Measurements from ENCODE around the gene SDHB.

The SDHB gene

GRCh38 chr1:17043676-17044075 lies 10.2 kb downstream of the SDHB start:
- no peak for DNase-seq

DNA sequence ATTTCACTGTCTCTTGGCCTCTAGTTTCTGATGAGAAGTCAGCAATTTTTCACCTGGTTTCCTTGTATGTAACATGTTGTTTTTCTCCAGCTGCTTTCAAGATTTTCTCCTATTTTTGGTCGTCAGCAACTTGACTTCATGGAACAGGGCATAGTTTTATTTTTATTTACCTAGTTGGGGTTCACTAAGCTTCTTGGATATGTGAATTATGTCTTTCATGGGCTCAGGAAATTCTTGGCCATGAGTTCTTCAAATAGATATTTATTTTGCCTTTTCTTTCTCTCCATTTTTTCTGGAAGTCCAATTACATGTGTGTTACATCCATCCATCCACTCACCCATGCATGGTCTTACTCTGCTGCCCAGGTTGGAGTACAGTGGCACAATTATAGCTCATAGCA lies 13.7 kb downstream of the SDHB start:
- DNase-seq, result no peak

GRCh38 chr1:17039522-17039921 lies 14.3 kb downstream of the SDHB start:
- no peak for DNase-seq

- no peak for DNase-seq
Measured at GRCh38 chr1:17033481-17033880, 20.4 kb downstream of the SDHB start.

DNA sequence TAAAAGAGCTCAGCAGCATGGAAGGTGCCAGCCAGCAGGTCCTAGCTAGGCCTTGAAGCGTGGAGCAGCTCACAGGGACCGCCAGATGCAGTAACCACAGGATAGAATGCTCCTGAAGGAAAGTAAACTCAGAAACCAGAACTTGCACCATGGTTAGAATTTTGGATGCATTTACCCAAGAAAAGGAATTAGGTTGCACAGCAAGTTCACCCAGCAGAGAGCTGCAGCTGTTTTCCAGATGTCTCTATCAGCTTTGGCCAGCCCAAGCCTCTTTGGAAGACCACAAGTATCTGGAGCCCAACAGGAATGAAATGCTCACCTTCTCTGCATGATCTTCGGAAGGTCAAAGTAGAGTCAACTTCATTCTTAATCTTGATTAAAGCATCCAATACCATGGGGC lies 21.1 kb downstream of the SDHB start:
- no peak for DNase-seq

- no peak for DNase-seq
Measured at GRCh38 chr1:17031436-17031835, 22.4 kb downstream of the SDHB start.

DNA sequence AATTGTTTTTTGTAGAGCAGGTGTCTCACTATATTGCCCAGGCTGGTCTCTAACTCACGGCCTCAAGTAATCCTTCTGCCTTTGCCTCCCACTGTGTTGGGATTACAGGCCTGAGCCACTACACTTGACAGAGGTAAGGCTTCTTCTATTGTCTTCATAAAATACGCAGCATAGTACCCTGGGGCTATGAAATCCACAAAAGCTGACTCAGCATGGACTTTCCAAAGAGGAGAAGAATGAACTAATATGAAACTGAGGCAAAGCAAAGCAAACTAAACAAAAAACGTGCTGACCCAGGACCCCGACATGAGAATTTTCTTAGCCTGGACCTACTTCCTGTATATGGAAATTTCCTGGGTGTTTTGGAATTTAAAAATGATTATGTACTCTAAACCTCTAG lies 23.6 kb downstream of the SDHB start:
- DNase-seq, result no peak

GRCh38 chr1:17028662-17029188 lies 25.1 kb downstream of the SDHB start:
- no peak for DNase-seq

- no peak for DNase-seq
Measured at GRCh38 chr1:17027900-17028299, 25.9 kb downstream of the SDHB start.

DNA sequence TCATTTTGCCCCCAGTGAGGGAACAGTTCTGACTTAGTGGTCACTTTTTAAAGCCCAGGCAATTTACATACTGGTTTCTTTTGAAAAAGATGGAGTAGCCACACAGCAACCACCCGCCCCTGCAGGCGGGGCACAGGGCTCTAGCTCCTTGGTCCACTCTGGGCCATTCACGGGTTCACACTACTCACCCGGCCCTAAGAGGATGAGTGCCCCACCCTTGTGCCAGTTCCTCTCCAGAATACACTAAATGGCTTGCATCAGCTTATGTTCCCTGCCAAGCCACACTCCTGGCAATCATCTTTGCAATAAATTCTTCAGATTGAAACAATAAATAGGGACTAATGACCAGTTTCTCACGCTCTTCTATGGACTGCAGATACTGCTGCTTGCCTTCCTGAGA lies 26.4 kb downstream of the SDHB start:
- DNase-seq, result no peak

DNA sequence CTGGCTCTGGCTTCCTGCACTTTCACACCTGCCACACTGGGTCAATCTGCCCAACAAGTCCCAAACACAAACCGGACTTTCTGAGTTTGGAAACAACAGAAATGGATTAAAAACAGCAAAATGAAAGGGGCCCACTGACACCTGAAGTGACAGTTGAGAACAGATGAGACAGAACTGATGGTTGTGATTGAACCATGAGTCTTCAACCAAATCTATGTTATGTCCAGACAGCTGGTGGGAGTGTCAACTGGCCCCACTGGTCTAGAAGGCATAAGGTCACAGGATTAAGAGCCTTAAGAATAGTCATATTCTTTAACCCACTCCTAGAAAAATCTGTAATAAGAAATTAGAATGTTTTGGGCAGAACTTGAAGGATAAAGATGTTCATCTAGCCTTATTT lies 29.1 kb downstream of the SDHB start:
- no peak for DNase-seq

DNA sequence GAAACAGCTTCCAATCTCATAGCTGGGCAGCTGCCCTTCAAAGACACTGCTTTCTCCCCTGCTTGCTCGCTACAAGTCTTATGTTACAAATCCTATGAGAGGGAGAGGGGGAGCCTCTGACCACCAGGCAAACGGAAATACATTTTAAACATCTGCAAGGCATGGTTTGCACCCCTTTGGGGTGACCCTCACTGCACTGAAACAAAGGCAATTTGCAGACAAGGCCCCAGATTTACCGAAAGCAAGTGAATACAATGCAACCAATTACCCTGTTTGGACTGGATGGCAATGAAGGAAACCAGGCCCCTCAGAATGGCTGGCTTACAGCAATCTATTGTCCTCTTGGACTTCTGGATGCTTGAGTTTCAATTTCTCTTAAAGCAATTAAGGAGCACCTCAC lies 30.3 kb downstream of the SDHB start:
- DNase-seq, result no peak

GRCh38 chr1:17023102-17023501 lies 30.7 kb downstream of the SDHB start:
- no peak for DNase-seq

DNA sequence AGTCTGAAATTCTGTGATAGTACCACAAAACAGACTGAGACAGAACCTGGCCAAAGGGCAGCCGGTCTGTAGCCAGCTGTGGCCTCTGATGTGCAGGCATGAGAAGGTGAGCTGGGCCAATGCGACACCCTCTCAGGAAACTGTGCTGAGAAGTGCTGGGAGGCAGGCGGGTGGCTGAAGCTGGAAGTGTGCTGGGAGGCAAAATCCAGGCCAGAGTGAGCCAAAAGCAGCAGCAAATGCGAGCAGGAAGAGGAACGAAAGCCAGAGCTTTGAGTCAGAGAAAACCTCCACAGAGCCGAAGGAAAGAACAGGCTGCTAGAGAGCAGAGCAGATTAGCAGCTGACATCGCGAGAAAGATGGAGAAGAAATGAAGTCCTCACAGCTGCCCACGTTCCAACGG lies 31.9 kb downstream of the SDHB start:
- DNase-seq, result no peak

DNA sequence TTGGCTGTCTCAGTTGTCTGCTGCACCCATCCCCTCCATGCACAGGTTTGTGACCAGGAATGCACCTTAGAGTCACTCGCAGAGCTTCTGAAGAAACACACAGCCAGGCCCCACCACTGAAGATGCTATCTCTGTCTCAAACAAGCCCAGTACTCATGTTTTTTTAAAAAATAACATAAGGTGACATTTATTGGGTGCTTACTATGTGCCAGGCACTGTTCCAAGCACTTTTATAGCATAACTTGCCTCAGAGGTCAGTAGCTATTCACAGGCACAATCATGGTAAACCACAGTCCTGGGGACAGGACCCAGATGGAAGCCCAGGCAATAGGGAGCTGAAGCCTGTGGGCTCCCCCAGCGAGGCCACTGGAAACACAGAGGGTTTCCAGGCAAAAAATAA lies 33.3 kb downstream of the SDHB start:
- DNase-seq, result no peak

GRCh38 chr1:17018849-17019248 lies 35.0 kb downstream of the SDHB start:
- DNase-seq, result no peak

DNA sequence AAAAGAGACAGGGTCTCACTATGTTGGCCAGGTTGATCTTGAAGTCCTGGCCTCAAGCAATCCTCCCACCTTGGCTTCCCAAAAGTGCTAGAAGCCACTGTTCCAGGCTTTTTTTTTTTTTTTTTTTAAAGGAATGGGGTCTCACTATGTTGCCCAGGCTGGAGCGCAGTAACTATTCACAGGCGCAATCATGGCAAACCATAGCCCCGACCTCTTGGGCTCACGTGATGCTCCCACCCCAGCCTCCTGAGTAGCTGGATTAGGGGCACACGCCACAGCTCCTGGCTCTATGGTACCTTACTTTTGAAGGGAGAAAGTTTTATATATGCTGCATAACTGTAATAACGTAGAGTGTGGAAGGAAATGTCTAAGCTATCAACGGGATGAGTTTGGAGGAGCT lies 36.4 kb downstream of the SDHB start:
- DNase-seq, result no peak

GRCh38 chr1:17016317-17016661 lies 37.5 kb downstream of the SDHB start:
- no peak for DNase-seq

DNA sequence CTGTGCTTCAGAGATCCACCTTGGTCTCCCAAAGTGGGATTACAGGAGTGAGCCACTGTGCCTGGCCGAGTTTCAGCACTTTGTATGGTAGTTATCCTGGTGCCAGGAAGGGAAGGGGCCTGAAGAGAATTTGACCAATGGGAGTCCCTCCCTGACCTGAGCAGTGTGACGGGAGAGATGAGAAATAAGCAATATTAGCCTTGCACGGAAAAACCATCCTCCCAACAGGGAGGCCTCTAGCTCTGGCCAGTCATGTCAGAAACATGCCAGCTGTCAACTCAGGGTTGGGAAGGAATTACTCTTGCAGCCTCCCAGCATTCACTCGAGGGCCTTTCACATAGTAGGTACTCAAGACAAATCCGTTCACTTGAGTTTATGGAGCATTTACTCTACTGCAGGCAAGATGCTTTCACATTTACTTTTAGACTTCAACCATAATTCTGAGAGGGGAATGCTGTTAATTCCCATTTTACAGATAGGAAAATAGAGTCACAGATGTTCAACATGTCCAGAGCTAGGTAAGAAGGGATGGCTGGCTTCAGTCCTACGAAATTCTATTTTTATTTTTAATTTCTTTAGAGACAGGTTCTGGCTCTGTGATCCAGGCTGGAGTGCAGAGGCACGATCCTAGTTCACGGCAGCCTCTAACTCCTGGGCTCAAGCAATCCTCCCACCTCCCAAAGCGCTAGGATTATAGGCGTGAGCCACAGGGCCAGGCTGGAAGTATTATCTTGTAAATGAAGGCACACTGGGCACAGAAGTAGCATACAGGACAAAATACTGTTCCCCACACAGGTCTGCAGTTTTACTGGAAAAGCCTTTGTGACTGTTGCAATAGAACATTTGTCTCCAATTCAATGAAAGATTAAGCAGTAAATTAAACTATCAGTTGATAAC lies 38.9 kb downstream of the SDHB start:
- no peak for DNase-seq

DNA sequence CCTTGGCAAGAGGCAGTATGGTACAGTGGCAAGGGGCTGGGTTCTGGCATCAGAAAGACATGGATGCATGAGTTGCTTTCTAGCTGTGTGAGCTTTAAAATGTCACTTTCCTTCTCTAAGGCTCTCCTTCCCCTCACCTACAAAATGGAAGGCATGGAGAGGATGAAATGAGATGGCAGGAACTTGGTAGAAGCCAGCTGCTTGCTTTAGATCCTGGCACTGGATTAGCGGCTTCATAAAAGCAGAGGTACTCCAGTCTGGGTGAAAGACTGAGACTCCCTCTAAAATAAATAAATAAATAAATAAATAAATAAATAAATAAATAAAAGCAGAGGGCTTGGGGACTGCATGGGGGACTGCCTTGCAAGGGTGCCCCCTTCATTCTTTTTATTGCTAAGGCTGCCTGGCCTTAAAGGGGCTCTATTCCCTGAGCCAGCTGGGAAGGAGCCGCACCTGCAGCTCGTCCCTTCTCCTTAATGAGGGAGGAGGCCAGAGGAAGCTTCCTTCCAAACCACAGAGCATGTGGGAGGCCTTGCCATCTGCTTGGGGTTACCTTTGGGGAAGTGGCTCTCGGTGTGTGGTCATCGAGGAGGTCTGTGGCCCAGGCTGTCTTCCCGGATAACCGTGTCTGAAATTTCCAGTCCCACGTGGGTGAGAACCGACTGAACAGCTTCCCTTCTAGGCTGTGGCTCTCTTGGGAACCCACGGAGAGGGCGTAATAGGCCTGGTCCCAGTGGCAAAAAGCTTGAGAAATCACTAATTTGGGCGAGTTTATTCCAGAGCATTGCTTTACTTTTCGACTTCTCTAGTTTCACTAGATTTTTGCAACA lies 40.1 kb downstream of the SDHB start:
- no peak for DNase-seq

- no peak for DNase-seq
Measured at GRCh38 chr1:17012775-17013490, 40.9 kb downstream of the SDHB start.

GRCh38 chr1:17011439-17012307 lies 42.2 kb downstream of the SDHB start, which contains the start of gene ATP13A2:
TSS of gene ATP13A2 (minus strand) at chr1:17011928. CDS start at chr1:17011738, 190 bp downstream.
- peak; percentile 79 for DNase-seq
